ENCODE data around the gene AOAH.

DNA sequence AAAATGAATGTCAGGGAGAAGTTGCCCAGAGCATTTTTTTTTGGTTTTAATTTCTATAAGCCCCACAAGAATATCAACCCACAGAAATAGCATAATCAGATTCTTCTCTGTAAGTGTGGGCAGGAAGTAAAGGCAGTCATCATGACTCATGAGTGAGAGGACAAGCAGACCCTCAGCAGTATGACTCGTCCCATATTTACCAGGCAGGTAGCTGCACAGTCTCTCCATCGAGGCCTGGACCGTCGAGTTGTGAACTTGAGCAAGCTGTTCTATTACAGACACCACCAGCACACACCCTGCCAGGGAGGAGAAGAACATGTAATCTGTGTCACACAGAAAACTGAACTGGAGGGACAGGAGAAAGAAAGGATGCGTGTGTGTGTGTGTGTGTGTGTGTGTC lies 37.8 kb downstream of the AOAH start:
- no peak for TF ChIP-seq POLR2A (IDR thresholded peaks at IDR 0.05)
- TF ChIP-seq, protein P1, sequence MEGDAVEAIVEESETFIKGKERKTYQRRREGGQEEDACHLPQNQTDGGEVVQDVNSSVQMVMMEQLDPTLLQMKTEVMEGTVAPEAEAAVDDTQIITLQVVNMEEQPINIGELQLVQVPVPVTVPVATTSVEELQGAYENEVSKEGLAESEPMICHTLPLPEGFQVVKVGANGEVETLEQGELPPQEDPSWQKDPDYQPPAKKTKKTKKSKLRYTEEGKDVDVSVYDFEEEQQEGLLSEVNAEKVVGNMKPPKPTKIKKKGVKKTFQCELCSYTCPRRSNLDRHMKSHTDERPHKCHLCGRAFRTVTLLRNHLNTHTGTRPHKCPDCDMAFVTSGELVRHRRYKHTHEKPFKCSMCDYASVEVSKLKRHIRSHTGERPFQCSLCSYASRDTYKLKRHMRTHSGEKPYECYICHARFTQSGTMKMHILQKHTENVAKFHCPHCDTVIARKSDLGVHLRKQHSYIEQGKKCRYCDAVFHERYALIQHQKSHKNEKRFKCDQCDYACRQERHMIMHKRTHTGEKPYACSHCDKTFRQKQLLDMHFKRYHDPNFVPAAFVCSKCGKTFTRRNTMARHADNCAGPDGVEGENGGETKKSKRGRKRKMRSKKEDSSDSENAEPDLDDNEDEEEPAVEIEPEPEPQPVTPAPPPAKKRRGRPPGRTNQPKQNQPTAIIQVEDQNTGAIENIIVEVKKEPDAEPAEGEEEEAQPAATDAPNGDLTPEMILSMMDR (IDR thresholded peaks at IDR 0.05): no peak
